Measurements from ENCODE around the gene TBC1D19.

TBC1D19 gene

DNA sequence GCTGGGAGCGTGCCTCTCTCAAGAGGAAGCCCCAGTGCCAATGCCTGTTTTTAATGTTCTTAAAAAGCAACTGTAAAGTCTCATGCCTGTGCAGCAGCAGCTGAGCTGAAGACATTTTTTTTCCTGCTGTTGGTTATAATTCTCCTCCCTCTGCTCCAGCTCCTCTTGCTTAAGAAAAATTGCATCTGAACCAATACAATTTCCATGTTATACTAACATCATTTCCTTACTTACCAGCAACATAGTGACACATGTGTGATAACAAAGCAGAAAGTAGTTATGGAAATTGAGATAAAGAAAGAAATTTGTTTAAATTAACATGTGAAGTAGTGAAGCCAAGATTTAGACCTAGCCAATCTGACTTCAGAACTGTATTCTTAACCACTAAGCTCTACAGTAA is 101.4 kb downstream of the TBC1D19 start:
- DNase-seq (ENCODE audit: low read depth, low spot score): no peak

DNA sequence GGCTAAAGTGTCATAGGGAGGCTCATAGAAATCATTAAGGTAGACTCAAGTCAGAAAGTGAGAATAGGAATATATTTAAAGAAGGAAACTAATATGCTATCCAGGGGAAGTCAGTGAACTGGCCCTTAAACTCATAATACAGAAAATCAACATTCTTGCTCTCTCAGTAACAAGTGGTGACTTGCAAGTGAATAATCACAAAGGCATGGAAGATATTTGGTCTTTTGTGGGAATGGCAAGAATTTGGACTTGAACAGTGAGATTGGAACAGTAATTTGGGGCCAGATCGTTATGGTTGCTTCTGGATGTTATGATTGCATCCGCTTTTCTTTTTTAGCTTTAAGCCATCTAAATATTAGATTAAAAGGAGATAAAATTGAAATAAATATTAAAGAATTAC is 103.8 kb downstream of the TBC1D19 start:
- no peak for DNase-seq (ENCODE audit: low read depth, low spot score)

DNA sequence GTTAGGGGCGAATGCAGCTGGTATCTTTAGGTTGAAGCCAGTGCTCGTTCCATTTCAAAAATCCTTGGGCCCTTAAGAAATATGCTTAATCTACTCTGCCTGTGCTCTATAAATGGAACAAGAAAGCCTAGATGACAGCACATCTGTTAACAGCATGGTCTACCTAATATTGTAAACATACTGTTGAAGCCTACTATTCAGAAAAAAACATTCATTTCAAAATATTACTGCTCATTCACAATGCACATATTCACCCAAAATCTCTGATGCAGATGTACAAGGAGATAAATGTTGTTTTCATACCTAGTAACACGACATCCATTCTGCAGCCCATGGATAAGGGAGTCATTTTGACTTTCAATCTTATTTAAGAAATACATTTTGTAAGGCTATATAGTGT is 106.6 kb downstream of the TBC1D19 start:
- DNase-seq (ENCODE audit: low read depth, low spot score): no peak

DNA sequence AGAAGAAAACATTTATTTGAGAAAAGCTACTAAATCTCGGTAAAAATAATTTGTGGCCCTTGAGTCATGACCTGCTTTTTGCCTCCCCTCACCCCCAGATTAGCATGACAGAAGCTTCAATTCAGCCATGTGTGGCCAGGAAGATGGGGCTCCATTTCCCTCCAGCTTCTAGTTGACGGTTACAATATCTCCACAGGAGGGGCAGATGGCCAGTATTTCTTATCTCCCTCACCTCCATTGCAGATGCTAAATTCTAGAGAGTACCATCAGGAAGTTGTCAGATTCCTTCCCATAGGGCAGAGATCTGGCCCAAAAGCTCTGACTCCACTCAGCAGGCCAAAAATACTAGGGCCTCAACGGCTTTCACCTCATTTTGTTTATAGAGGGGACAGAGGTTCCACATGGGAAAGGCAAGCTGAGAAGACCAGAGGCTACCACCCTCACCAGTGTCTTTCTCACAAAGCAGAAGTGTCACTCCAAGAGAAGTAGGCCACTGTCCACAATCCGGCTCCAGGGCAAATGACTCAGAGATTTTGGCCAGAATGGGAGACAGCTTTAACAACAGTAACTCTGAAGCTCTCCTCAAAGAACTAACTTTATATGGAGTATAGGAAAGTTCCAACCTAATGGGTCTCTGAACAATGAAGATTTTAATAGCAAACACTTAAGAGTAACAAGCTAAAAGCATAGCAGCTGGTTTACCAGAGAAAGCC is 108.3 kb downstream of the TBC1D19 start:
- DNase-seq (ENCODE audit: low read depth, low spot score): peak; percentile 15

DNA sequence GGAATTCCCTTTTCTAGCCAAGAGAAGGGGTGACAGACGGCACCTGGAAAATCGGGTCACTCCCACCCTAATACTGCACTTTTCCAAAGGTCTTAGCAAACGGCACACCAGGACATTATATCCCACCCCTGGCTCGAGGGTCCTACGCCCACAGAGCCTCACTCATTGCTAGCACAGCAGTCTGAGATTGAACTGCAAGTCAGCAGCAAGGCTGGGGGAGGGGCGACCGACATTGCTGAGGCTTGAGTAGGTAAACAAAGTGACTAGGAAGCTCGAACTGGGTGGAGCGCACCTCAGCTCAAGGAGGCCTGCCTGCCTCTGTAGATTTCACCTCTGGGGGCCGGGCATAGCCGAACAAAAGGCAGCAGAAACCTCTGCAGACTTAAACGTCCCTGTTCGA is 110.2 kb downstream of the TBC1D19 start:
- DNase-seq (ENCODE audit: low read depth, low spot score): peak; percentile 5

DNA sequence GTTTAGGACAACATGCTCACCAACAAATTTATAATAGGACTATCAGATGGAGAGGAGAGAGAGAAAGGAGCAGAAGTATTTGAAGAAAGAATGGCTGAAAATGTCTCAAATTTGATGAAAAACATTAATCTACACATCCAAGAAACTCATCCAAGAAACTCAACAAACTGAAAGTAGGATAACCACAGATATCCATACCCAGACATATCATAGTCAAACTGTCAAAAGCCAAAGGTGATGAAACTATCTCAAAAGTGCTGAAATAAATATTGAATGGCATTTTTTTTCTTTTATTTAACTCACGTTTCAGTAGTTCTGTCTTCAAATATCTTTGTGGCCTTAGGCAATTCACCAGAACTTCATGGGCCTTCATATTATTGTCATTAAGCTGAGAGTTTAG is 116.2 kb downstream of the TBC1D19 start:
- no peak for DNase-seq (ENCODE audit: low read depth, low spot score)

DNA sequence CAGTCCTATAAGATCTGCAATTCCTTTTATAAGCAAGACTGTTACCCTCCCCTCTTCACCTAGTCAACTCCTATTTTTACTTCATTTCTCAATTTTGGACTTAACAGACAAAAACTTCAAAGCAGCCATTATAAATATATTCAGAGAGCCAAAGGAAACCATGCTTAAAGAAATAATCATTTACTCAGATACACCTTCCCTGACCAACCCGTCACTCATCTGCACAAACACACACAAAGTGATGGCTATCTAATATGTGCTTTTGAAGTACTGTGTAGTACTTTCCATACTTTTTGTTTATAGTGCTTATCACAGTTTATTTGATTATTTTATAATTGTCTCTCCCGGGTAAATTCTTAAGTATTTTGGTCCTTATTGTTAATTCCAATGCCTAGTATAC is 117.2 kb downstream of the TBC1D19 start:
- DNase-seq (ENCODE audit: low read depth, low spot score): no peak

DNA sequence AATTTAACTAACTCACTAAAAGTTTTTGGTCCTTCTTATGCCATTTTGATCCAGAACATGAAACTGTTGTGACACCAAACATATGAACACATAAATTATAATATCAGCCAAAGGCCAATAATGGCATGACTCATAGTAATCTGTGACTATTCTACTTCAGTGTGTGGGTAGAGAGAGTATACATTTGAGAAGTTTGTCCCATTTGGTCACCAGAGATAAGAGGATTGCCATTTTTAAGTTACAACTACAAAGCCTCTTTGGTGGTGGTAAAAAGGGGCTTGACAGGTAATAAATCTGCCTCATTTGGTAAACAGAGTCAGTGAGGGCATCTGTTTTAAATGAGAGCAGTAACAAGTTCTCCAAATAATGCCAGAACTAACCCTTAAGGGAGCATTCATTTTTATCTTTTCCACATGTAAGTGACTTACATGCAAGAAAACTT is 117.9 kb downstream of the TBC1D19 start:
- no peak for DNase-seq (ENCODE audit: low read depth, low spot score)

DNA sequence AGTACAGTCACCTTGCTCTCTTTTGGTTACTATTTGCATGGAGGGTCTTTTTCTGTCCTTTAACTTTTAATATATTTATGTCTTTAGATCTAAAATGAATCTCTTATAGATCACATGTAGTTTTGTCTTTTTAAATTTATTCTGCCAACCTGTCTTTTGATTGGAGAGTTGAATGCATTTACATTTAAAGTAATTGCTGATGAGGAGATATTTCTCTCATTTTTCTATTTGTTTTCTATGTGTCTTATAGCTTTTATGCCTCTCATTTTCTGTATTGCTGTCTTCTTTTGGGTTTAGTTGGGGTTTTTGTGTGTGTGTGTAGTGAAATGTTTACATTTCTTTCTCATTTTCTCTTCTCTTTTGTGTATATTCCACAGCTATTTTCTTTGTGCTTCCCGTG is 123.5 kb downstream of the TBC1D19 start:
- DNase-seq (ENCODE audit: low read depth, low spot score): no peak

DNA sequence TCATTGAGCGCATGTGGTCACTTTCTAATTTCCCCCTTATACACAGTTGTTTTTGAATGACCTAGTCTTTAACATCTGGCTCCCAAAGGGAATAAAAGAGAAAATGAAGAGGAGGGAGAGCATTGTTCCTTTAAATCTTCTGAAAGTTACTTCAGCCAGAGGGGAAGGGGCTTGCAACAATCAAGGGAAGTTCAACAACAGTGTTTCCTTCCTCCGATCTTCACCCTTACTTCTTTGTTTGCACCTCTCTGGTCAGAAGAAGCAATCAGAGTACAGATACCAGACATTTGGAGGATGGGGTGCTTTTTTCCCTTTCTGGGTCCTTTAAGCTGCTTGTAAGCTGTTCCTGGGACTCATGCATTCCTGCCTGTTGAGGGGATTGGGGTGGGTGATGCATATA is 125.4 kb downstream of the TBC1D19 start:
- DNase-seq (ENCODE audit: low read depth, low spot score): no peak

DNA sequence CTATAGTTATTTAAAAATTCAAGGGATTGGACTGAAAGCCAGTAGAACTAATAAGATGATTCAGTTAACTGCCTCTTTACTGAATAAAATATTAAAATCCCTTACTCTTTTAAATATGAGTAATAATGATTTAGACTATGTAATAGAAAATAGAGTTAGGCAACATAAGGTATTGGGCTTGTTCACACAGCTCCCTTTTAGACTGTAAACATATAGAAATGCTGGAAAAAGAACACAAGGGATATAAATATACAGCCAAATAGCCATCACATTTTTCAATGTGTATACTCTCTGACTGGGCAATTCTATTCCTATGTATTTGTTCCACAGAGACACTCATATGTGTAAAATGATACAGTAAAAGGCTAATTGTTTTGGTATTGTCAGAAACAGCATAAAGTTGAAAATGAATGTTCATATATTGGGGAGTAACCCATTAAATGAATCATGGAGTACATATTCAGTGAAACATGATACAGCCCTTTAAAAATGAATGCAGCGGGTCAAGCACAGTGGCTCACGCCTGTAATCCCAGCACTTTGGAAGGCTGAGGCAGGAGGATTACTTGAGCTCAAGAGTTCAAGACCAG is 129.8 kb downstream of the TBC1D19 start:
- no peak for DNase-seq (ENCODE audit: low read depth, low spot score)

DNA sequence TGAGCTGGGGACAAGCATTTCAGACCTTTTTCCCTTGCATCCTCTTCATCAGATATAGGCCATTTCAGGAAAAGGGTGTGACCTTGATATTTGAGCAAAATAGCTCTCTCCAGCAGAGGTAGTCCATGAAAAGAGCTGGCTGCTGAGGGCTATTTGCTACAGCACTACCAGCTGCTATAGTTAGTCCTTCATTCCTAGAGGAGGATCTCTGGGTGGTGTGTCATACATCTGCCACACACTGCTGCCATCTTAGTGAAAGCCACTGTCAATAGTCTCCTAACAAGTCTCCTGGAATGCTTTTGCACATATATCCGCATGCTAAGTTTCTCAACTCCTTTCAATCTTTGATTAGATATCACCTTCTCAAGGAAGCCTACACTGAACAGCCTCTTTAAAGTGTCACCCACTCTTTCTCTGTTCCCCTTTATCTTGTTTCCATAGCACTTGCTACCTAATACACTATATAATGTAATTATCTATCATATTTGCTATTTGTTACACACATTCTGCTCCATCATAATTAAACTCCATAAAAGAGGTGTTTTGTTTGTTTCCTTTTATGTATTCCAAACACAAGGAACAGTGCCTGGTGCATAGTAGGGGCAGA is 131.9 kb downstream of the TBC1D19 start:
- DNase-seq (ENCODE audit: low read depth, low spot score): no peak

DNA sequence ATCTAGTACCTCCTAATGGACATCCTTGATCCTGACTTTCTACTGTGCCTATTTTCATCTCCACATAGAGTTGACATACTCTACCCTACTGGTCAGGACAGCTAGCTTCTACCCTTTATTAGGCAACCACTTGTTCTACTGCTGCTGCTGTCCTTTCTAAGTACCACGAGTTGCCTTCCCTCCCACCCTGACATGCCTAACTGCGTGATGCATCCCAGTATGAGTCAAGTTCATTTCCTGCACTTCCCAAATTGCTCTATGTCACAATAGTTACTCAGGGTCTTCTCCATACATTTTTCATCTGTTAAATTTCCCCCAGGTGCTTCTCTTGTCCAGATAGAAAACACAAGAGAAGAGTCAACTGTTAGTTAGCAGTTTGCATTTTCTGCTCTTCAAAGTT is 133.4 kb downstream of the TBC1D19 start:
- DNase-seq (ENCODE audit: low read depth, low spot score): no peak

DNA sequence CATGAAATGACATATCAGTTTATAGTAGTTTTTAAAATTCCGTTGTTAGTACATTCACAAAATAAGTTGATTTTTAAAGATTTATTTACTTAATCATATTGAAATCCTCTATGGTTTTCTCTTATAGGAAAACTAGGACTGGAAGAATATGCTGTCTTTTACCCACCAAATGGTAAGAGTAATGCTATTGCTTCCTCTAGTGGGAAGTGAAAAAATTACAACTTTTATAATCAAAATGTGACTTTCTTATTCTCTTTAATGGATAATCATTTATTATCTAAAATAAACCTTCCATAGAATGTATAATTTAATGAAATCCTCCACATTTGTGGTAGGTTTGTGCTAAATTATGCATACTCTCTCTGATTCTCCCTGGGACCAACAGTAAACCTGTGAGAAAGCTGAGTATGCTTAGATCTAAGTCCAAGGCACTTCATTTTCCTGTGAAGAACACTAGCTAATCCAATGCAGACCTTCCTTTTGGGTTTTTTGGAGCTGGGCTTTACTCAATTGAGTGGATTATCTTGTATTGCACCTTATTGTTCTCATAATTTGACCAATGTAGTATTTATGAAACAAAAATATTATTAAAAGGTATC is 136.2 kb downstream of the TBC1D19 start:
- no peak for DNase-seq (ENCODE audit: low read depth, low spot score)

DNA sequence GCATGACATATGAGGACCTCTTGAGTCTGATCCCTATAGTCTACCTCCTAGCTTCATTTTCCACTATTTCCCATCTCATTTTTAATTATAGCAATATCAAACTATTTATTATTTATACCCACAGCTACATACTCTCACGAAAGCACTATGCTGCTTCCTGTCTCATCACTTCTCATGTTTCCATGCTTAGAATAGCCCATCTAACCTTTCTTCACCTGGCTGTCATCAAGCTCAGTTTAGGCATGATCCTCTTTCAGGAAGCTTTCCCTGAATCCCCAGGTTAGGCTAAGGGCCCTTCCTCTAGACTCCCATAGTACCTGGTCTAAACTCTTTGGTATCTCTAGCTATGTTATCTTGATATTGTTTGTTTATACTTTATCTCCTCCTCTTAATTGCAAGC is 137.8 kb downstream of the TBC1D19 start:
- no peak for DNase-seq (ENCODE audit: low read depth, low spot score)

DNA sequence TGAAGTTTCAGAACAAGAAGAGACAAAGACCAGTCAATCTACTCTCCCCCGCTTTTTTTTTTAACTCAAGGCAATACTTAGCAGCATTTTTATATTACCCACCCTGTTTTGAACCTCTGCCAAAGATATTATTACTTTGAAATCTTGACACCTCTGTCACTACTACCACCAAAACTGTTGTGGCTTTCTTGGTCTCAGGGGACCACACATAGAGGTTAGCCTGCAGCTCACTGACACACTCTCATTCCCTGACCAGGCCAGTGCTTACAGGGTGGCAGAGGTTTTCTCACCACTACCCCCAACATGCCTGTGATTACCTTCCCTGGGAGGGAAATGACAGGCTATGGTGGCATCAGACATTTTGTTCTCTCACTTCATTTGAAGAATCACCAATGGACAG is 139.3 kb downstream of the TBC1D19 start:
- DNase-seq (ENCODE audit: low read depth, low spot score): no peak

DNA sequence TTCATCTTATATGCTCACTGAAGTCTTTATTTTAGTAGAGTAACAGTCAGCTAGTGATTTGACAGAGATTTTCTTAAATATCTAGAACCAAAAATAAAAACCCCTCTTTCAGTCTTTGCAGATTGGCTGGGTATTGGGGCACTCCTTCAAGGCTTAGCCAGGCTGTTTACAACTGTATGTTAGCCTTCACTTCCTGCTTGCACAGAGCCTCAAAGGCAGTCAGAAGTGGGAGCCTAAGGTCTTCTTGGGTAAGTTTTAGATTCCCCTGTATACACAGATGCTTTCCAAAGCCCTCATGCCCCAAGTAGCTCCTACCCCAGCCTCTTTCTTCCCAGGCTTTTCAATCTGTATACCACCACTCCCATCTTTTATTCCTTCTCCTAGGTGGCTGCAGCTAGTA is 140.7 kb downstream of the TBC1D19 start:
- no peak for DNase-seq (ENCODE audit: low read depth, low spot score)

DNA sequence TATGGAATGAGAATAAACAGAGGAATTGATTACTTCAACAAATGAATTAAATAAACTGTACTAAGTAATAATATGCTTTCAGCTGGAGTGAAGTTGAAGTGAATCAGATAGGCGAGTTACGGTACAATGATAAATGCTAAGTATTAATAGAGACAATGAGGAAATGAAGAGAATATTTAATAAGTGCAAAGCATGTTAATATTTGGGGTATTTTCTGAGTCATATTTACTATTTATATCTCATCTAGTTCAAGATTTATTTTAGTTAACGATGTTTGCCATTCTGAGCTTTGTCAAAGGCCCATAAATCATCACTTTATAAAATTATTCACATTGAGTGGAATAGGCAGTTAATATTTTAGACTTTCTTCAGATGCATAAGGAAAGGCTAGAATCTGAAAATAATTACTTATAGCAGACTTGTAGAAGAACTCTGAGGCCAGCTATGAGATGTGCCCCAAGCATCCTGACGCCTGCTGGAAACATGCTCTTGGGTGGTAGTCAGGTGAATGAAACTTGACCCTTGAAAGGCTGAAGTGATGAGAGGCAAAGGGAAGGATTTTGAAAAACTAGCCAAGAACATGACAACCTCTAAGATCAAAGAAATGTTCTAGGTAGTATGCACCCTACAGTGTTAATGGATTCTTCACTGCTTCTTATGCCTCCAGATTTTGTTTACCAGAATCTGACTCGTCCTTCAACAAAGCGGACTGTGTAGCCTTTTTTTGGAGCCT is 142.9 kb downstream of the TBC1D19 start:
- DNase-seq (ENCODE audit: low read depth, low spot score): no peak

DNA sequence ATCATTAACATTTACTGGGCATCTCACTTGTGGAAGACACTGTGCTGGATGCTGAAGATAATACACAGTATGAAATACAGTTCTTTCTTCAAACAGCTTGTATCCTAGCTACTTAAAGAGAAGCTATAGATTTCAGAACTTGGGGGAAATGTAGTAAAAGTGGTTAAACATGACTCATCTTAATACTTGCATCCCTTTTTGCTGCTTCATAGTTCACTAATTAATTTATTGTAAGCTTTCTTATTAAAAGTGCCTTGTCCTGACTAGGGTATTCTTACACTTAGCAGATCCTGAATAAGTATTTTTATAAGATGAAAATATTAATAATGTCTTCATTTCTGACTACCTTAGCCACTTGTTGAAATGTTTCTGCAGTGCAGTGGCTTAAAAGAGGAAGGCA is 144.0 kb downstream of the TBC1D19 start:
- no peak for DNase-seq (ENCODE audit: low read depth, low spot score)

DNA sequence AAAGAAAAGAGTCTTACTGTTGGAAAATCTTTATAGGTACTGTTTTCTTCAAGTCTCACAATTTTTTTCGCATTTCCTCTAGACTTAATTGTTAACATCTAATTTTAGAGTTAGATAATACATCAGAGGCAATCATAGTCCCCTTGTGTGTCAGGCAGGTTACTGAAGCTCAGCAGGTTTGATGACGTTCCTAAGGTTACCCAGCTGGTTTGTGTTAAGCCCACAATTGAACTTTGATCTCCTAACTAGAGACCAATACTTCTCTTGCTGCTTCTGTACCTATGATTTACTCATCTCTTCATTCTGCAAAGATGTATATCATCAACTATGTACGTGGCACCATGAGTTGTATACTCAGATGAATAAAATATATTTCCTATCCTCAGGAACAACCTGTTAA is 145.1 kb downstream of the TBC1D19 start:
- DNase-seq (ENCODE audit: low read depth, low spot score): no peak

DNA sequence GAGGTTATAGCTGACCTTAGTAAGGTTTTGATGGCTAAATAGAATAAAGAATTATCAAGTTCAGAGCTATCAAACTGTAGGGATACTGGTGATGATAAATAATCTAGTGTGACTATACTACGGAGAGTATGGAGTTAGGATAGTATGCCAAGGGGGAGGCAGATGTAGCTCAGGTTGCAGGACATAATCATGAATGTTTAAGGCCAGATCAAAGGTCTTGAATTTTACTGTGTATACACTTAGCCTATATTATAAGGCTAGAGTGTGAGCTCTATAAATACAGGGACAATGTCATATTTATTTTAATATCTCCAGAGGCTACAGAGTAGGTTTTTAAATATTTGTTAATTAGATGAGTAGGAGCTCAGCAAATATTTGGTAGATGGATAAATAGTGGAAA is 145.7 kb downstream of the TBC1D19 start:
- no peak for DNase-seq (ENCODE audit: low read depth, low spot score)

DNA sequence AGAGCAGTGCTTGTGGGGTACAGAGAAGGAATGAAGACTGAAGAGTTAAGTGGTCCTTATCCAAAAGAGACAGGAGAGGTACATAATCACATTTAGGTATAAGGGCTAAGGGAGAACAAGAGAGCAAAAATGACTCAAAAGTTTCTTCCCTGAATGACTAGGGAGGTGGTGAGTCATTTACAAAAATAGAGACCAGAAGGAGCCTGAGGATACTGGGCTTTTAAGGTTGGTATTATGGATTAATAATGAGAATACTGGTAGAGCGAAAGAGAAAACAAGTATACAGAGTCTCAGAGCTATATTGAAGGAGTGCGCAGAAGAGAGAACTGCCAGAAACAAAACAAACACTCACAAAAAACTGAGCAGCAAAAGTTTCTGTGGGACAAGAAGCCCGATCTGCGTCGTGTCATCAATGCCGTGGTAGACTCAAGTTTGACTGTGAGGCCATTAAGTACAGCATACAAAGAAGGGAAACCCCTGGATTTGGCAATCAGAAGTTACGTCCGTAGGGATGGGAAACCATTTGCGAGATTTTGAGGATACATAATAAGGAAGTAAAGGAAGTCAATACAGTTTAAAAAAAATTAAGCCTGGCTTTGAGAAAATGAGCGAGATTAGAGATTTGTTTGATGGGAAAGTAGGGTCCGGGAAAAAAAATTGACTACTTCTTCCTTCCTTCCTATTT is 147.6 kb downstream of the TBC1D19 start:
- no peak for DNase-seq (ENCODE audit: low read depth, low spot score)
